Right ventricle myocardium inferior (tissue), 1 donor: Measurements from ENCODE around the gene P2RY13. TPM values are rescaled to one million over a fixed set of nuclear protein-coding genes. Genes with fewer than 3 reads are reported as not detected.

Experiments used
- ATAC-seq: fragments of 200-7000 bp; cut with Tn5 transposase; one replicate; pipeline ENCODE4 v1.9.1; 2020; ENCODE audit warnings: mild to moderate bottlenecking, moderate library complexity
- DNase-seq: peaks from one replicate; pipeline ENCODE4 v3.0.0; 2021; ENCODE audit errors: missing footprints
- intact Hi-C: fragments of 100-400 bp; cut with DNase I; formaldehyde crosslinking; loops from one replicate; pipeline ENCODE4 v1.11.0; 2022
- total RNA-seq: library from RNA; stranded (reverse); fragmentation: NEBNext Ultra II Directional; extraction: Animal tissue kit (Norgen Biotek cat#: 25700); gene quantifications from one replicate; pipeline ENCODE4 v1.2.1, GENCODE V29; 2021
- donor health status: DM: no; HTN: yes; CAD: no; lungs with severe emphysema.

P2RY13 gene
- total RNA-seq, 1 donor from 2014 or later, result 1.0 TPM

- intact Hi-C loops, result no loop called here
- ATAC-seq, result peak; percentile 59
- DNase-seq, result no peak
Observed at GRCh38 chr3:151305060-151305774, 24.1 kb downstream of the P2RY13 start.

DNA sequence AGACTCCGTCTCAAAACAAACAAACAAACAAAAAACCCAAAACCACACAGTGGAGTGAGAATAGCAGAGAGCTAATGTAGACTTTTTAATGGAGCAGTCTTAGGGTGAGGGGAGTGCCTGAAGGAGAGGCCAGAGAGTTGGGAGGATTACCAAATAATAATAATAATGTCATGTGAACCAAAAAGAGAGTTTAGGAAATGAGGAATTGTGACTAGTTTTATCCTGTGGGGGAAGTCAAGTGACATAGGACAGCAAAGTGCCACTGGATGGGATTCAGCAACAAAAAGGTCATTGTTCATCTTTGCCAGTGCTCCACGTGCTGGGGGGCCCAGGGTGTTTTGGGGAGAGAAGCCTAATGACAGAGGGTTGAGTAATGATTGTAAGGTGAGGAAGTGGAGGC is 25.6 kb downstream of the P2RY13 start:
- no peak for DNase-seq
- intact Hi-C loops, result no loop called here
- no peak for ATAC-seq

DNA sequence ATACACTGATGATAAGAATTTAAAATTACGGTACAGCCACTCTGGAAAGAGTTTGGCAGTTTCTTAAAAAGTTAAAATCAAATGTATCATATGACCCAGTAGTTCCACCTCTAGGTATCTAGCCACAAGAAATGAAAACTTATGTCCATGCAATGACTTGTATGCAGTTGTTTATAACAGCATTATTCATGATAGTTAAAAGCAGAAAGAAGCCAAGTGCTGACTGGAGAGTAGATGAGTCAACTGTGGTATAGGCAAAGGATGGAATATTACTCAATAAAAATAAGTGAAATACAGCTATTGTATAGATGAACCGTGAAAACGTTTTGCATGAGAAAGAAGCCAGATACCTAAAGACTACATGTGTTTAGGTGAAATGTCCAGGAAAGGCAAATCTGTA is 27.6 kb downstream of the P2RY13 start:
- intact Hi-C loops, result no loop called here
- no peak for DNase-seq
- no peak for ATAC-seq

GRCh38 chr3:151300539-151300938 is 28.8 kb downstream of the P2RY13 start:
- intact Hi-C loops, result no loop called here
- ATAC-seq (no peak), DNase-seq (no peak)

GRCh38 chr3:151299006-151299405 is 30.3 kb downstream of the P2RY13 start:
- DNase-seq, result no peak
- no peak for ATAC-seq
- intact Hi-C loops, result no loop called here

DNA sequence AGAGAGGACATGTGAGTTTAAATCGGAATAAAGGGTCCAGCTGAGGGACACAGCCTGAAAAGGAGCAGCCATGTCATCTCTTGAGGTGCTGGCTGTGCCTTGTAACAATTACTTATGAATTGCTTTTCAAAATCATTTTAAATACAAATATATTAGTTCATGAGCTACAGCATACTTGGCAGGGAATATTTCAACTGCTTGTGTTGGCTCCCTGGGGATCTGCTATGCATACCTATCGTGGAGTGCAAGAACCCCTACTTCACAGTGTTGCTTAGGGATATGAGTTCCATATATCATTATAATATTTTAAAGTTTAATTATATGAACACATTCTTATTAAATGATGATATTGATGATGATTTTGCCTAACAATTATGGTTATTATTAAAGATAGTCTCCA is 31.9 kb downstream of the P2RY13 start:
- DNase-seq (no peak), ATAC-seq (no peak)
- intact Hi-C loops, result no loop called here

DNA sequence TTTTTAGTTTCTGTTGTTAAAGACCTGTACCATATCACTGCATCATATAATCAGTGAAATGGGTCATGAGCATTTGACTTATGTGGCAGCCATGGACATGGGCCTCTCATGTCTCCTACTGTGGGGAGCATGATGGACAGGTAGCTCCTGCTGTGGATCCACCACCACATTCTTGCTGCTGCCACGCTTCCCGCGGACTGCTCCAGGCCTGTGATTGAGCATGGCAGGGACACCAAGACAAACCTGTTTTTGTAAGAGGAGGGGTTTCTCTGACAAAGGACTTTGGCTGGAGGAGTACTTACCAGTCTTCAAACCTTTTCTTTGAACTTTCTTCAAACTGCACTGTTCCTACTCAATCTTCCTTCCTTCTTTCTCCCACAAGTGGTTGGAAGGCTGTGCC is 33.1 kb downstream of the P2RY13 start:
- ATAC-seq (no peak), DNase-seq (no peak)
- intact Hi-C loops, result no loop called here

- intact Hi-C loops, result no loop called here
- no peak for ATAC-seq
- no peak for DNase-seq
Observed at GRCh38 chr3:151293127-151293526, 36.2 kb downstream of the P2RY13 start.

GRCh38 chr3:151290673-151291072 is 38.7 kb downstream of the P2RY13 start:
- intact Hi-C loops, result no loop called here
- DNase-seq, result no peak
- ATAC-seq, result no peak

DNA sequence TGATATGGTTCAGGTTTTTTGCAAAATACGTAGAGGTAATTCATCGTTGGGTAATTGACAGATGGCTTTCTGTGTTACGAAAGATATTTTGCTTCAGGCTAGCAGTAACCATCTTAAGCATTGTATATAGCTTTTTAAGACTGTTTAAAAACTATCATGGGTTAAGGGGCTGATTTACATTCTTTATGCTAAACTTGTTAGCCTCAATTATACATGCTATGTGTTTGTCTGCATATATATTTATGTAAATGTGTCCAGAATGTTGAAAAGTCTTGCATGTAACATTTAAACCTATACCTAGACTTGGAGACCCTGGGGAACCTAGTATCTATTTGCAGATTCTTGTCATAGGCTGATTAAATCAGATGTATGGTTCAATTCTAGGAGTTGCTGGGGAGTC is 39.9 kb downstream of the P2RY13 start:
- DNase-seq, result no peak
- intact Hi-C loops, result no loop called here
- ATAC-seq, result no peak

DNA sequence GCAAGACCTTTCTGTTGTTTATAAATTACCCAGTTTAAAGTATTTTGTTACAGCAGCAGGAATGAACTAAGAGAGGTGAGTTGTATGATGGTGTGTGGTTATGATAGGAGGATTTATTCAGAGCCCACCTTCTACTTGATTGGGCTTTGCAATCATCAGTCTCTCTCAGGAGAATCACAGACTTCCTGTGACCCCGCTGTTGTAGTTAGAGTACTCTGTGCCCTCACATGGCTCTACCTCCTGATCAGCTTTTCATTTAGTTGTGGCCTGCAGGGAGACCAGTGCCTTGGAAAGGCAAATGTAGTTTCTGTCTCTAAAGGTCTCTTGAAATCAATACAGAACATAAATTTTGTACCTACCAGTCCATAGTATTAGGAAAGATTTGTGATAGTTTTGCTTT is 43.4 kb downstream of the P2RY13 start:
- no peak for DNase-seq
- no peak for ATAC-seq

GRCh38 chr3:151283907-151284461 is 45.4 kb downstream of the P2RY13 start:
- intact Hi-C loops, result loop anchor here (1.0 kb wide), 2 partner anchors 56 to 116 kb away; no protein-coding TSS in a partner anchor
- DNase-seq (no peak), ATAC-seq (peak; percentile 26)

More for the DNA sequence above, 43.4 kb downstream of the P2RY13 start:
- intact Hi-C loops, result no loop called here

DNA sequence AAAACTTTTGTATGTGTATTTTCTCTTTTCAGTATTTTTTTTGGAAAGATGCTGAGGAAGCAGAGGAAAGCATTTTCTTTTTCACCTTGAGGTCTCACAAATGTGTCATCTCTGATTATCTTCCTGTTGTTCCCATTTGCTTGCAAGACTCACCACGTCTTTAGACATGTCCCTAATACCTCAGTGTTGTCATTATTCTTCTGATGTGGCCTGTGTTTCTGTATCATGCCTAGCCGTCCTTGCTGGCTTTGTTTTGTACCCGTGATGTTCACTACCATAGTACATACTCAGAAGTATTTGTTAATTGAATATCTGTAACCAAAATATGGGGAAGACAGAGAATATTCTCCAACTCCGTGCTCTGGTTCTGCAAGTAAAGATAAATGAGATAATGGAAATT is 46.0 kb downstream of the P2RY13 start:
- intact Hi-C loops, result loop anchor here (1.0 kb wide), 2 partner anchors 55 to 115 kb away; no protein-coding TSS in a partner anchor
- ATAC-seq, result no peak
- DNase-seq, result no peak

DNA sequence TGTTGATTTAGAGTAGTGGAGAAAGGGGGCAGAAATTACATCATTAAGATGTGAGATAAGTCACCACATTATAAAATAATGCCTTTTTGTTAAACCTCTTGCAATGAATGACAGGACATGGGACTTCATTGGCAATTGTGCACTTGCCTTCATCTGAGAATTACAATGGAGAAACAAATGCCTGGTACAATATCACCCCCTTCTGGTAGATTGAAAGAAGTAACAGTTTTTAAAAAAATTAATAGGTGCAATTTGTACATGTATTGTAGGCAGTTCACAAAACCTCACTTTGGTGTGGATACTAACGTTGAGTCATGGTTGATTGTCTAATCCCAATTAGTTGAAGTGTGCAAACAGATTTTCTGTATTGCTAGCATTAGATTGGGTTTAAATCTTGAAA is 46.4 kb downstream of the P2RY13 start:
- intact Hi-C loops, result loop anchor here (1.0 kb wide), 2 partner anchors 55 to 115 kb away; no protein-coding TSS in a partner anchor
- ATAC-seq (peak; percentile 33), DNase-seq (no peak)

- DNase-seq (no peak), ATAC-seq (no peak)
- intact Hi-C loops, result no loop called here
Observed at GRCh38 chr3:151281671-151282324, 47.6 kb downstream of the P2RY13 start.

DNA sequence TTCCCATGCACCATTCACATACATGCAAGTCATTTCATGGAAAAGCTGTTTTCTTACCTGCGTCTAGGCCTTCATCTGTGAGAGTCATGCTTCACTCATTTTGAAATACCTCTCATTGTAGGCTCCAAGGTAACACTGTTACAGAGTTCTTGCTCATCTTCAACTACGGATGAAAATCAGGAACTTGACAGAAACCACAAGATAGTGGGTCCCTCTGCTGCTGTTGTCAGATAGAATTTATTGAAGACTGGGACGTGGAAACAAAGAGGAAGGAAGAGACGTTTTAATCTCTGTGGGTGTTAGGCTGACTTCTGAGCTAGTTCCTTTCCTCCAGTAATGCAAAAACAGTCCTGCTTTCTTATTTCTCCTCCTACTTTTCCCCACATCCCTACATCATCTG is 51.1 kb downstream of the P2RY13 start, which contains the start of gene P2RY14:
TSS of gene P2RY14 (minus strand) at position 313 of the 400 bp plus-strand sequence. CDS start 64,226 bp downstream, outside the sequence.
- ATAC-seq (peak; percentile 64), DNase-seq (no peak)
- intact Hi-C loops, result no loop called here

DNA sequence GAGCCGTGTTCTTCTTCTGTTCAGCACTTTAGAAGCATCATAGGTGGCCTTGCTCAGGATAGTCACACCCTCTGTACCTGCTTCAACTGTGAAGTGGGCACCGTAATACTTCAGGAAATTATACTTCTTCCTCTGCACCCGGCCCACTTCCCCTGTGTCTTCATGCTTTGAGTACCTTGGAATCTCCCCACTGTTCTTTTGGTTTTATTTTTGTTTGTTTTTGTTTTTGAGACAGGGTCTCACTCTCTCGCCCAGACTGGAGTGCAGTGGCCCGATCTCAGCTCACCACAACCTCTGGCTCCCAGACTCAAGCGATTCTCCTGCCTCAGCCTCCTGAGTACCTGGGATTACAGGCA is 52.7 kb downstream of the P2RY13 start:
- DNase-seq (no peak), ATAC-seq (no peak)
- intact Hi-C loops, result no loop called here
